Measurements from ENCODE around the gene RRBP1.
"Not testable (repeated sequence)": the region's sequence is repeated elsewhere in the genome, so short reads cannot be mapped to it uniquely, and the experiment has no call there.

Gene RRBP1

GRCh38 chr20:17667445-17667844, 14.6 kb downstream of the RRBP1 start:
- H3K27ac ChIP-seq: no peak overlapping the region
- DNase-seq (ENCODE audit: low read depth, low spot score): no peak

- H3K27ac ChIP-seq: no peak overlapping the region
- no peak for DNase-seq (ENCODE audit: low read depth, low spot score)
Observed at GRCh38 chr20:17666481-17666880, 15.6 kb downstream of the RRBP1 start.

- H3K27ac ChIP-seq: no peak overlapping the region
- no peak for DNase-seq (ENCODE audit: low read depth, low spot score)
Observed at GRCh38 chr20:17665756-17666155, 16.3 kb downstream of the RRBP1 start.

GRCh38 chr20:17664025-17664633, 17.9 kb downstream of the RRBP1 start:
- H3K27ac ChIP-seq: no peak overlapping the region
- no peak for DNase-seq (ENCODE audit: low read depth, low spot score)

- H3K27ac ChIP-seq: no peak overlapping the region
- DNase-seq (ENCODE audit: low read depth, low spot score): no peak
Observed at GRCh38 chr20:17663486-17663885, 18.6 kb downstream of the RRBP1 start.

- DNase-seq (ENCODE audit: low read depth, low spot score): no peak
- no peak overlapping the region for H3K27ac ChIP-seq
Observed at GRCh38 chr20:17663040-17663399, 19.0 kb downstream of the RRBP1 start.

GRCh38 chr20:17662333-17663039, 19.6 kb downstream of the RRBP1 start:
- no peak for DNase-seq (ENCODE audit: low read depth, low spot score)
- H3K27ac ChIP-seq: no peak overlapping the region

- no peak for DNase-seq (ENCODE audit: low read depth, low spot score)
- H3K27ac ChIP-seq: no peak overlapping the region
Observed at GRCh38 chr20:17661121-17661744, 20.8 kb downstream of the RRBP1 start.

GRCh38 chr20:17660667-17661066, 21.4 kb downstream of the RRBP1 start:
- DNase-seq (ENCODE audit: low read depth, low spot score): no peak
- no peak overlapping the region for H3K27ac ChIP-seq

- no peak overlapping the region for H3K27ac ChIP-seq
- DNase-seq (ENCODE audit: low read depth, low spot score): no peak
Observed at GRCh38 chr20:17659801-17660200, 22.2 kb downstream of the RRBP1 start.

- not testable (repeated sequence) for DNase-seq (ENCODE audit: low read depth, low spot score); H3K27ac ChIP-seq
Observed at GRCh38 chr20:17659344-17659743, 22.7 kb downstream of the RRBP1 start.

GRCh38 chr20:17658648-17658993, 23.4 kb downstream of the RRBP1 start:
- no peak for DNase-seq (ENCODE audit: low read depth, low spot score)
- no peak overlapping the region for H3K27ac ChIP-seq

GRCh38 chr20:17657898-17658647, 24.0 kb downstream of the RRBP1 start:
- DNase-seq (ENCODE audit: low read depth, low spot score): no peak
- H3K27ac ChIP-seq: no peak overlapping the region

- DNase-seq (ENCODE audit: low read depth, low spot score): no peak
- no peak overlapping the region for H3K27ac ChIP-seq
Observed at GRCh38 chr20:17657079-17657825, 24.8 kb downstream of the RRBP1 start.

- no peak for DNase-seq (ENCODE audit: low read depth, low spot score)
- H3K27ac ChIP-seq: no peak overlapping the region
Observed at GRCh38 chr20:17655865-17656479, 26.1 kb downstream of the RRBP1 start.

GRCh38 chr20:17655286-17655651, 26.8 kb downstream of the RRBP1 start:
- no peak for DNase-seq (ENCODE audit: low read depth, low spot score)
- H3K27ac ChIP-seq: no peak overlapping the region

- H3K27ac ChIP-seq: no peak overlapping the region
- DNase-seq (ENCODE audit: low read depth, low spot score): no peak
Observed at GRCh38 chr20:17654649-17655285, 27.3 kb downstream of the RRBP1 start.

- no peak overlapping the region for H3K27ac ChIP-seq
- DNase-seq (ENCODE audit: low read depth, low spot score): no peak
Observed at GRCh38 chr20:17653835-17654648, 28.0 kb downstream of the RRBP1 start.

GRCh38 chr20:17652411-17652810, 29.6 kb downstream of the RRBP1 start:
- no peak for DNase-seq (ENCODE audit: low read depth, low spot score)

More at GRCh38 chr20:17652411-17652810, 29.6 kb downstream of the RRBP1 start:
- no peak overlapping the region for H3K27ac ChIP-seq
